ENCODE results near the gene SLC4A2. TPM values are rescaled to one million over a fixed set of nuclear protein-coding genes. Genes with fewer than 3 reads are reported as not detected.

SLC4A2 gene
- total and polyA plus RNA-seq, 2 of the 8 experiments (the other 6 are each of a cell fraction or from before 2014, with no cell fraction given), result 72.6 to 147 TPM

GRCh38 chr7:151060113-151060415 is 675 bp downstream of the SLC4A2 start:
- Histone ChIP-seq H3K4me1 (replicated peaks in 1 of 4; ENCODE audit: control insufficient read depth in 3 of 4, insufficient read depth in 4 of 4, low read length in 3 of 4) (peaks cover 9 to 42% (median 32%) of the 10 kb centered on the region in 4 experiments), H2BK12ac (ENCODE audit: low read depth, low read length) (0 out of 2 replicates have a peak overlapping the region, but pooled peaks have one; percentile 80), H3K36me3 (ENCODE audit: control insufficient read depth in 2 of 4, insufficient read depth in 4 of 4, low read length in 3 of 4) (peaks cover 0 to 8% (median 6%) of the 10 kb centered on the region in 4 experiments; a peak in 4 of 8 replicates), H2BK15ac (ENCODE audit: low read length) (no peak overlapping the region), H3K56ac (replicated peaks; ENCODE audit: insufficient read length, low read depth, low read length) (no peak overlapping the region), H4K91ac (replicated peaks; ENCODE audit: insufficient read length, low read length) (no peak overlapping the region), H3K18ac (ENCODE audit: extremely low read depth, low read length) (peak overlapping the region; percentile 71), H2BK20ac (ENCODE audit: low read length) (no peak overlapping the region), H2AFZ (ENCODE audit: low read length) (no peak overlapping the region), H3K9ac (replicated peaks in 1 of 4; ENCODE audit: extremely low read depth in 1 of 4, low read depth in 3 of 4, low read length in 3 of 4) (peak overlapping the region in 2 of 4 experiments; percentile 20 to 29; a peak in 3 of 7 replicates), H3K23me2 (ENCODE audit: low read depth, low read length) (peaks cover 33% of the 10 kb centered on the region), H3K4me3 (ENCODE audit: extremely low read depth in 1 of 4, insufficient read depth in 2 of 4, low read depth in 3 of 4, low read length in 4 of 4) (peak overlapping the region; percentile 59 to 91 (median 74)), H2BK5ac (ENCODE audit: low read depth, low read length) (0 out of 2 replicates have a peak overlapping the region, but pooled peaks have one; percentile 60), H4K5ac (ENCODE audit: insufficient read length, low read depth, low read length) (peak overlapping the region; percentile 26), H3K23ac (ENCODE audit: insufficient read length) (no peak overlapping the region), H4K20me1 (replicated peaks in 1 of 2; ENCODE audit: control insufficient read depth in 1 of 2, insufficient read depth in 2 of 2, low read length in 2 of 2) (peaks cover 5 to 9% of the 10 kb centered on the region in 2 experiments), H3K27me3 (replicated peaks in 1 of 4; ENCODE audit: control insufficient read depth in 3 of 4, extremely low read depth in 1 of 4, insufficient read depth in 3 of 4, low read length in 3 of 4) (peaks cover 0 to 9% (median 4%) of the 10 kb centered on the region in 4 experiments; a peak in 5 of 7 replicates), H2BK120ac (replicated peaks; ENCODE audit: low read depth, low read length) (no peak overlapping the region), H3K79me2 (ENCODE audit: control insufficient read depth in 1 of 2, insufficient read depth in 2 of 2, low read length in 2 of 2) (peaks cover 0 to 8% of the 10 kb centered on the region in 2 experiments; a peak in 1 of 4 replicates), H4K8ac (ENCODE audit: extremely low read depth, insufficient read depth, low read length) (peak overlapping the region; percentile 45; the same call in 1 of the 2 replicates), H3K4ac (replicated peaks; ENCODE audit: insufficient read length, low read depth, low read length) (no peak overlapping the region), H2AK5ac (ENCODE audit: low read depth, low read length) (no peak overlapping the region), H3K4me2 (ENCODE audit: insufficient read depth in 1 of 2, low read depth in 2 of 2, low read length in 2 of 2) (peak overlapping the region; percentile 86 to 99), H3K27ac (ENCODE audit: low read depth, low read length) (no peak overlapping the region), H3K9me3 (ENCODE audit: insufficient read depth in 2 of 2, low read depth in 1 of 2, low read length in 1 of 2) (no peaks in the 10 kb centered on the region), H3K14ac (ENCODE audit: insufficient read length) (no peak overlapping the region), H3K79me1 (ENCODE audit: low read depth, low read length) (peaks cover 6% of the 10 kb centered on the region; the same call in 1 of the 2 replicates)
- WGBS, 2 experiments (ENCODE audit: extremely low coverage in 1 of 2, insufficient coverage in 1 of 2, insufficient read length in 1 of 2, insufficient replicate concordance in 2 of 2, low coverage in 1 of 2, low lambda C conversion rate in 2 of 2, missing lambda C conversion rate in 1 of 2), result 5% methylated on average over 16 of the region's 17 CpGs; no CpG with 5 or more reads in 1 of the 2 experiments
- ChIA-PET POLR2A (ENCODE audit: partially characterized antibody) (interaction anchor here (0.8 to 2.0 kb wide), 8 partner anchors 9 to 51 kb away, joined by 3 to 15 read pairs (median 5); partner anchors contain the start of gene ABCB8), CTCF (ENCODE audit: partially characterized antibody) (interaction anchor here (0.7 to 9.7 kb wide), 14 partner anchors 17 to 84 kb away, joined by 3 to 88 read pairs (median 4); partner anchors contain the start of gene ABCB8)
- no peak for TF ChIP-seq ZNF274 (IDR thresholded peaks at IDR 0.05; ENCODE audit: borderline replicate concordance, extremely low read depth, low read length)
- no peak for TF ChIP-seq CHD2 (IDR thresholded peaks at IDR 0.05; ENCODE audit: low read length)
- peak in 1 of 2 experiments; percentile 26; a peak in 1 of 4 replicates for TF ChIP-seq SIN3A (conservative IDR thresholded peaks at IDR 0.05 in 1 of 2, IDR thresholded peaks at IDR 0.05 in 1 of 2; ENCODE audit: low read depth in 1 of 2, low read length in 2 of 2)
- peak; percentile 47 for TF ChIP-seq KDM4A (IDR thresholded peaks at IDR 0.05; ENCODE audit: low read depth, low read length, severe bottlenecking)
- 0 out of 2 replicates have a peak, but pooled peaks have one; percentile 13 for TF ChIP-seq RBBP5 (IDR thresholded peaks at IDR 0.05; ENCODE audit: borderline replicate concordance, low read depth, low read length)
- TF ChIP-seq SIRT6 (IDR thresholded peaks at IDR 0.05; ENCODE audit: low read length), result no peak
- DNase-seq (ENCODE audit: low read depth in 1 of 2, low spot score in 2 of 2) (no peak), FAIRE-seq (no peak)

All from H1 (cell line).